Stimulated activated CD4-positive, alpha-beta T cell treated with anti-CD3 and anti-CD28 coated beads, Interleukin-1b, Interleukin-23, amount 100 ng/mL, for 4 hours (primary cell): ENCODE measurements around the gene BDNF.
"Not testable (repeated sequence)": the region's sequence is repeated elsewhere in the genome, so short reads cannot be mapped to it uniquely, and the experiment has no call there.

Experiments
- DNase-seq, 2 donors: peaks; one replicate each; pipeline ENCODE4 v3.0.0-alpha.2; 2020; ENCODE audit warnings: low read depth in 2 of 2

Gene BDNF

DNA sequence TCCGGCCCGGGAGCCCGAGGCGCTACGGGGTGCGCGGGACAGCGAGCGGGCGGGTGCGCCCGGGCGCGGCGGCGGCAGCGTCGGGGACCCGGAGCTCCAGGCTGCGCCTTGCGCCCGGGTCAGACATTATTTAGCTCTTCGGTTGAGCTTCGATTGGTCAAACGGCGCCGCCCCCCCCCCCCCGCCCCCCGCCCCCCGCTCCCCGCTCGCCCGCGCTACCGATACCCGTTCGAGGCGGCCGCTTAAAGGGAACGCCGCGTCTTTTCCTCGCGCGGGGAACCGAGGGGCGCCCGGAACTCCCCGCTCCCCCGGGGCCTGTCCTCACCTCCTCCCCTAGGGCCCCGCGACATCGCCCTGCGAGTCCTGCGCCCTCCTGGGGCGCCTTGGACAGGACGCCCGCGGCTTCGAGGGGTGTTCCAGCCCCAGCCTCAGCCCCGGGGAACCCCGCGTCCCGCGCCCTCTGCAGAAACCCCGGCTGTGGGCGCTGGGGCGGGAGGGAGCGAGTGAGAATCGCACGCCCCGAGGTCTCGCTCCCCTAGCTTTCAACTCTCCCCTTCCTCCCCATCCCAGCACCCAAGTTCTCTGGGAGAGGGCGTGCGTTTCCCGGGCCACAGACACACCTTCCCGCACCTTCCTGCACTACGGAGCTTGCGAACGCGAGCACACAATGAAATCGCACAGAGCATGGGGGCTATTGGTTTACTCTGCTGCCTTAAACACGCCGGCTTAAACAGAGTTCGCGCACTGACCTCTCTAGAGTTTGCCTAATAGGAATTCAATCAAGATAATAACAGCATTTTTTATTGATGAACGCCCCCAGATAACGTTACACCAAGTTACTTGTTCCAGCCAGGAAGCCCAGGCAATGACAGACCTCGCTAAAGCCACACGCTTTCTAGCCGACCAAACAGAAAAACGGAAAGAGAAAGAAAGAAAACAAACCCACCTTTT is at the start of gene BDNF:
BDNF (minus strand) TSS at position 105 of the 951 bp plus-strand sequence. CDS start 41,891 bp downstream, outside the sequence.
- DNase-seq: no peak

DNA sequence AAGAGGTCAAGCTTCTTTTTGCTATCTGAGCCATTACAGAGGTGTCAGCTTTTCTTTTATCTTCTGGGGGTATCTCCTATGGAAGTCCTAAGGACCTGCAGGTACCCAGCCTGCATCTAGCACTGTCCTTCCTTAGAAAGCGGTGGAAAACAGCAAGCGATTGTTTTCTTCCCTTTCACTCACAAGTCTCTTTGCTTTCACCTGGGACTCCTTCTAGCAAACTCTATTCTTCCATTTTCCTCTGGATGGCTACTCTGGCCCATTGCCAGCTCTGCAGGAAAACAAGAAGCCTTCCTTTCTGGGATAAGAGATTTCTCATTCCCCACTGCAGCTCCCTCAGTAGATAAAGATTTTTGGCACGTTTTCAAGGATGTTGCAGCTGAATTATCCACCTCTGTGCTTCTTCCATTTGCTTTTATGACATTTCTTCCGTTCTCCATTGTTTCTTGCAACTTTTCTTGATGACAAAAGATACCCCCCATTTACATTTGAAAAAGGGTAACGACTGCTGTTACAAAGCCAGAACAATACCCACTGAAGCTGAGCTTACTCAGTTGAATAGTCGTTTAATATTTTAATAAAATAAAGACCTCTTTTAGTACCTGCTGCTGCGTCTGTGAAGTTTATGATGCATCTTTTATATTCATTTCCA is 40.2 kb upstream of the BDNF start:
- no peak for DNase-seq

DNA sequence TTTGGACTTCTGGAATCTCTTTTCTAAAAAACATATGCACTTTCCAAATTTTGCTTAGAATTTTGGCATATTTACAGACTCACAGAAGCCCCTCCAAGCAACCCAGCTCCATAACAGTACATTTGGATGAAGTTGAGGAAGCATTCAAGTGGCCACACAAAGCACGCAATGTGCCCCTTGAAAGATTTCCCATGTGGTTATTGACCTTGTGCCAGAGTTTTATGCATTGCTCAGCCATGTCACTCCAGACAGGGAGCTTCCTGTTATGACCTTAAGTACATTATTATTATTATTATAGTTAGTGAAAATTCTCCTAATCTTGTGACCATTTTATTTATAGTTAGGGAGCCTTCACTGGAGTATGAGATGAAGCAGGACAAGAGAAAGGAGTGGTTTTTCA is 35.0 kb upstream of the BDNF start:
- no peak for DNase-seq

DNA sequence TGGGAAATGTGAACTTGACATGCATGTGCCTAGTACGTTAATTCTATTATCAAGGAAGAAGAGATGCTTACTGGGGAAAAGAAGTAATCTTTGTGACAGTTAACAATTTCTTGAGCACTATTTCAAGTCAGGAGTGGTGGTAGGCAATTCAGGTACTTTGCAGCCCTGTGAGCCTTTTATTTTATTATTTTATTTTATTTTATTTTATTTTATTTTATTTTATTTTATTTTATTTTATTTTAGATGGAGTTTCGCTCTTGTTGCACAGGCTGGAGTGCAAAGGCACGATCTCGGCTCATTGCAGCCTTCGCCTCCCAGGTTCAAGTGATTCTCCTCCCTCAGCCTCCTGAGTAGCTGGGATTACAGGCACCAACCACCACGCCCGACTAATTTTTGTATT is 31.5 kb upstream of the BDNF start:
- DNase-seq: not testable (repeated sequence)

DNA sequence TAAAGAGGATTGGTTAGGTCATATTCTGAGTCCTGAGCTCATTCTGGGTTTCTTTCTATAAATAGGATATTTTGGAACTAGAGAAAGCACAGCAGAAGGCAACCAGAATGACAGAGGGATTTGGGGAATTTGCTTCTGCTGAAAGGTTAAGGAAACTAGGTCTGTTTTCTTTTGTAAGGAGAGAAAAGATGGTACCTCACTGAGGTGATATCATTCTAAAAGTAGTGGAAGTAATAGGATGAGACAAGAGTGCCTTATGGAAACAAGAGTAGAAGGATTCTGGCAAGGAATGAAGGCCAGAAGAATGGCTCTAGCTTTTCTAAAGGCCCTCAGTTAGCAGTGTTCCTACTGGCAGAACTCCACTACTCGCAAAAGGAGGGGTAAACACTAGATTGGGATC is 26.7 kb upstream of the BDNF start:
- no peak for DNase-seq

- DNase-seq: no peak
Measured at GRCh38 chr11:27723687-27724086, 23.4 kb upstream of the BDNF start.

DNA sequence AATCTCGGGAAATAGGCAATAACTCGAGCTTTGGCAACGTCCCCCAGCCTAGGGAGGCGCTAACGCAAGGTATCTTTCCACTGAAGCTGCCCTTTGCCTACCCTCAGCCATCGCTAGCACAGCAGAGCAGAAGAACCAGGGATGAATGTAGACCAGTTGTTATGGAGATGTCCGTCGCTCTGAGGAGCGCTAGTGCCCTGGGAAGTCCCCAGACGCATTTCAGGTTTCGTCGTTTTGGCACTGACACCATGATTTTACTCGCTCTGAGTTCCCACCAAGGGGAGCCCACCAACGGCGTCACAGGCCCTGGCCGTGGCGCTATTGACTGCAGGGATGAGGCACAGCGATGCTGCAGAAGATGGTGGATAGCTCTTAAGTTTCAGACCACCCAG is 22.7 kb upstream of the BDNF start:
- DNase-seq: no peak

GRCh38 chr11:27722117-27722952 is 22.1 kb upstream of the BDNF start:
- DNase-seq: no peak

GRCh38 chr11:27721264-27722116 is 21.2 kb upstream of the BDNF start:
- no peak for DNase-seq

- DNase-seq: no peak
Measured at GRCh38 chr11:27720277-27720830, 20.1 kb upstream of the BDNF start.

GRCh38 chr11:27719546-27719925 is 19.3 kb upstream of the BDNF start:
- no peak for DNase-seq

DNA sequence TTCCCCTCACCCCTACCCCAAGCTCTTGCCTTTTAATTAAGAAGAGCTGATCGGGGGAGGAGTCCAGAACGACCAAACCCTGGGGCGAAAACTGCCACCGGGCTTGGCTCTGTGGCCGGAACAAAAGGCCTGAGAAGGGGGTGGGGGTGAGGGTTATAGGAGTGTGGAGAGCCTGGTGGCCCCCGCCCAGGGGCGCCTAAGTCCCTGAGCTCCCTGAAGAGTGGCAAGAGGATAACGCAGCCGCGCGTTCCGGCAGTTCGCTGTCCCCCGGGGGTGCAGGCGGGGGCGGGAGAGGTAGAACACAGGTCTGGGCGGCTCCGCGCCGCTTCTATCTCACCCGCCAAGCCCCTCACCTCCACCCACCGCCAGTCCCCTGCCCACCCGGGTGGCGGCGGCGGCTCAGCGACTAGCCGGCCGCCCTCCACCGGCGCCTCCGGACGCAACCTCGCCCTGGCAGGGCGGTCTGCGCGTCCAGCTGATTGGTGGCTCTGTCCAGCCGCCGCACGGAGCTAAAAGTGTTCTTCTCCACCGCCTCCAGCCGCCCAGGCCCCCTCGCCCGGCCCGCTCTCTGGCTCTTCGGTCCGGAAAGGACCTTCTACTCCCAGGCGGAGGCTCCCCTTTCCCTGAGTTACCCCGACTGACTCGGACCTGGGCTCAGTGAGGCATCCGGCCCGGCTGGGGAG is 18.7 kb upstream of the BDNF start:
- no peak for DNase-seq

- no peak for DNase-seq
Measured at GRCh38 chr11:27718346-27718862, 18.1 kb upstream of the BDNF start.

DNA sequence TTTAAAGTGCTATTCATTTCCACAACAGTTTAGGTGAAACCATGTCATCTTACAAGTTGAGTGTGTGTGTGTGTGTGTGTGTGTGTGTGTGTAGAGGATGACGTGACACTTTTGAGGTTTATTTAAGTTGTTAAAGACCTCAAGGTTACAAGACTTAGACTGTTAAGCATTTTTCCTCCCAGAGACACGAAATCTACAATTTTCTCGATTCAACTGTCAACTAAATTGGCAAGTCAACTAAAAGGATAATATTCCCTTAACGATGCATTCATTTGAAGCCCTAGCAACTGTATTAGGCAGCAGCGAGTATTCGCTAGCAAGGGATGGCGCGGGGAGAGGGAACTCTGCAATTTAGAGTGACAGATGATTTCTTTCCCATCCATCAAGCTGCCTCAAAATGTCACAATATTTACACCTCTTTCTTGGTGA is 17.6 kb upstream of the BDNF start:
- DNase-seq: no peak

DNA sequence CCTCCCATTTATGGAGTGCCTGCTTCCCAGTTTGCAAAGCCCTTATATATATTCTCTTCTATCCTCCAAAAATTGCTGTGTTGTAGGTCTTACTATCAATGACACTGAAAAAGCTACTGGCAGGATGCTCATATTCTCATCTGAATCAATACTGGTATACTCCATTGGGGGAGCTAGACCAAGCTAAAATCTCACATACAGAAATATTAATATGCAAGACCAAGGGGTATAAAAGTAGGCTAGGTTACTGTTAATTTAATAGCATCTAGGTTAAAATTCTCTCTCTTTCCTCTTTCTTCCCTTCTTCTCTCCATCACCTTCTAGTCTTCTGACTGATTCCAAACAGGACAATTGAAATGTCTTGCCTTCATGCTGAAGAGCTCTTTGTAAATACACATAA is 17.1 kb upstream of the BDNF start:
- no peak for DNase-seq

DNA sequence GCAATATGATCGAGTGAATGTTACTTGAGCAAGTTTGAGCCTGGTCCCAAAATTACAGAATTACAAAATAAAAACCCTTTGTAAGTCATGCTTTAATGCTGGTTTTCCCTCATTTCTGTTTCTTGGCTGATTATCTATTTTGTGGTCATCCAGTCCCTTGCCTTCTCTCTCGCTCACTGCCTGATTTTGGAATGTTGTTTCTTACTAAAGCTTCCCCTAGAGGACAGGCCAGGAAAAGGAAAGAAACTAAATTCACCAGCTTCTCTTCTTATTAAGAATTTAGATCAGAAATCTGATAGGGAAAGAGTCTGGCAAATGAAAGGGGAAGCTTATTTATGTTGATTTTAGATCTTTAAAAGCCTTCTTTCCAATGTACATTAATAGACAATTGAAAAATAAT is 16.6 kb upstream of the BDNF start:
- no peak for DNase-seq

DNA sequence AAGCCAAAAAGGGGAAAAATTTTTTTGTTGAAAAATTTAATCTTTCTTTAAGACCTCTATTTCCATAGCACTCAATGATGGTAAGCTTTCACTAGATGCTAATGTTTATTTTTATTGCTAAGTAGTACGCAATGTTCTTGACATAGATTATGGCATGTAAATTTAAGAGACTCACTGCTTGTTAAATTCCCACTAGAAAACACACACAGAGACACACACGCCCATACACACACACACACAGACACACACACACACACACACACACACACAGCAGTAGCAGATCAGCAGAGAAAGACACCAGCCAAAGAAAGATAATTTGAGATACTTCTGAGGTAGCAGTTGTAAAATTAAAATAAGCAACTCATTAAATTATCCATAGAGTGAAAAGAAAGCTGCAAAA is 16.0 kb upstream of the BDNF start:
- DNase-seq: no peak

GRCh38 chr11:27711725-27712124 is 11.5 kb upstream of the BDNF start:
- DNase-seq: no peak

GRCh38 chr11:27710536-27710935 is 10.3 kb upstream of the BDNF start:
- no peak for DNase-seq

DNA sequence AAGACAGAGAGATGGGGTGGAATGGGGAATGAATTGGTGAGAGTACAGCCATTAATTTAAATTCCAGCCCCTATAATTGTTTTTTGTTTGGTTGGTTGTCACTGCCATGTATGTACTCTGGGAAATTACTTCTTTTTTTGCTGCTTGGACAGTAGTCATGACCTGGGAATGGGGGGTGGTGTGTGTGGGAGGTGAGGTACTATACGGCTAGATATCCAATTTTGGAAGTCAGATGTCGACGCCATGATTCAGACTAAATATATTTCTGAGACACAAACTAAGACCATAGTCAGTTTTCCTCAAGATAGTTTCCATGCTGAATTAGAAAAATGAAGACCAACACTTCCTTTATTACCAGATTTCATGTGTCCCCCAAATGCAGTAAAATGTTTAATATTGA is 7.4 kb upstream of the BDNF start:
- no peak for DNase-seq
